ENCODE measurements around the gene UCHL1.

The UCHL1 gene

GRCh38 chr4:41280010-41280409 lies 23.3 kb downstream of the UCHL1 start:
- no peak overlapping the region for H3K4me3 ChIP-seq (ENCODE audit: low read depth, low read length)
- DNase-seq = no peak

DNA sequence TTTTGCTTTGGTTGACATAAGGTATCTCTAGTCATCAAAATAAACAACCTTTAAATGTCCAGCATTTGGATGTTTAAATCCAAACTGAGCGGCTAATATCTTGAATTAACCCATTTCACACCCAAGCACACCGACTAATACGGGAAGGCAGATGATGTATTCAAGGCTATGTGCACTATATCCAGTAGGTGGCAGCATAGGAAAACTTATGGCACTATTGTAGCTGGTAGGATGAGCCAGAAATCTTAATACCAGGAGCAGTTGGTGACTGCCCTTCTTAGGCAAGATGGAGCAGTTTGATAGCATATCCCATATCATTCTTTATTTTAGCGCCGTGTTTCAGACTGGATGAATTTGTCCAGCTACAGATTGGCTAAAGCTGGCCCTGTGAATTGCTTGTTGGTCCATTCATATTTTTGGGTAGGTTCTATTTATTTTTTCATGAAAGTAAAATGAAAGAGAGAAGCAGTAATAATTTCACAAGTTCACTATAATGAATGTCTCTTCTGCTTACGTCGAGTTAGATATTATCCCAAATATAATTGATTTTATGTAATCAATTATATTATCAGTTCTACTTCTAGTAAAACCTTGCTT lies 24.4 kb downstream of the UCHL1 start:
- Histone ChIP-seq H3K9me3 (no peaks in the 10 kb centered on the region), H3K4me1 (peaks cover 16% of the 10 kb centered on the region), H3K27me3 (no peaks in the 10 kb centered on the region), H3K36me3 (no peaks in the 10 kb centered on the region), H3K4me3 (ENCODE audit: low read depth, low read length) (no peak overlapping the region)
- TF ChIP-seq, protein P1, sequence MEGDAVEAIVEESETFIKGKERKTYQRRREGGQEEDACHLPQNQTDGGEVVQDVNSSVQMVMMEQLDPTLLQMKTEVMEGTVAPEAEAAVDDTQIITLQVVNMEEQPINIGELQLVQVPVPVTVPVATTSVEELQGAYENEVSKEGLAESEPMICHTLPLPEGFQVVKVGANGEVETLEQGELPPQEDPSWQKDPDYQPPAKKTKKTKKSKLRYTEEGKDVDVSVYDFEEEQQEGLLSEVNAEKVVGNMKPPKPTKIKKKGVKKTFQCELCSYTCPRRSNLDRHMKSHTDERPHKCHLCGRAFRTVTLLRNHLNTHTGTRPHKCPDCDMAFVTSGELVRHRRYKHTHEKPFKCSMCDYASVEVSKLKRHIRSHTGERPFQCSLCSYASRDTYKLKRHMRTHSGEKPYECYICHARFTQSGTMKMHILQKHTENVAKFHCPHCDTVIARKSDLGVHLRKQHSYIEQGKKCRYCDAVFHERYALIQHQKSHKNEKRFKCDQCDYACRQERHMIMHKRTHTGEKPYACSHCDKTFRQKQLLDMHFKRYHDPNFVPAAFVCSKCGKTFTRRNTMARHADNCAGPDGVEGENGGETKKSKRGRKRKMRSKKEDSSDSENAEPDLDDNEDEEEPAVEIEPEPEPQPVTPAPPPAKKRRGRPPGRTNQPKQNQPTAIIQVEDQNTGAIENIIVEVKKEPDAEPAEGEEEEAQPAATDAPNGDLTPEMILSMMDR (IDR thresholded peaks at IDR 0.05; ENCODE audit: low read depth, low read length) = peak; percentile 87
- DNase-seq = peak; percentile 64

More at GRCh38 chr4:41280010-41280409, 23.3 kb downstream of the UCHL1 start:
- H3K27me3 ChIP-seq = no peaks in the 10 kb centered on the region
- no peaks in the 10 kb centered on the region for H3K36me3 ChIP-seq
- no peaks in the 10 kb centered on the region for H3K9me3 ChIP-seq
- H3K4me1 ChIP-seq = peaks cover 9% of the 10 kb centered on the region
- TF ChIP-seq, protein P1 (IDR thresholded peaks at IDR 0.05; ENCODE audit: low read depth, low read length) = no peak

- H3K27me3 ChIP-seq = no peaks in the 10 kb centered on the region
- H3K4me3 ChIP-seq (ENCODE audit: low read depth, low read length) = no peak overlapping the region
- H3K9me3 ChIP-seq = no peaks in the 10 kb centered on the region
- no peak for DNase-seq
- no peaks in the 10 kb centered on the region for H3K36me3 ChIP-seq
- peaks cover 26% of the 10 kb centered on the region for H3K4me1 ChIP-seq
- TF ChIP-seq, protein P1 (IDR thresholded peaks at IDR 0.05; ENCODE audit: low read depth, low read length) = no peak
These were observed 25.6 kb downstream of the UCHL1 start for GRCh38 chr4:41282366-41282765.

DNA sequence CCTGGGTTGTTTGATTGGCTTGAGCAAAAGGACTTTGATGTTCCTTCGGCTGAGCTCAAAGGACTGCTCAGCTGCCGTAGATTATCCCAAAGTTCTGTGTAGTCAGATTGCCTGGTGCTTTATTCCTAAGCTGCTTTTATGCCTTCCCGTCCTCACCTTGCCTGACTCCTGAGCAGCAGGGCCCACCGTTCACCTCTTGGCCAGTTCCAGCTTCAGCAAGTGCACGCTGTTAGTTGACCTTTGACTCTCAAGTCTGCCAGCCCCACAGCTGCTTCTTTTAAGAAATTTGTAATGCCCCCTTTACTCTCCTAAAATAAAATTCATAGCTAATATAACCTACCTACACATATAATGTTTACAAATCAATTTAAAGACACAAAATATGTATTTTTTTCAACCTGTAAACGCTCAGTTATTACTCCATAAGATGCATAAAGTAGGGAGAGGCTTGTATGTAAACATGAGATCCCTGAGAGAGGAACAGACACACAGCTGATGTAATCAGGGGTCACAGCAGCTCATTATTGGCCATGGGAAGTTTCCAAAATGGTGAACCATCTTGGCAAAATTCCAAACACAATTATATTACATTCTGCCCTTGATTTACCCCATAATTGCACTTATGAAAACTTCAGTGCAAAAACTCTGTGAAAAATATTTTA lies 28.6 kb downstream of the UCHL1 start:
- TF ChIP-seq, protein P1 (IDR thresholded peaks at IDR 0.05; ENCODE audit: low read depth, low read length) = no peak
- no peak for DNase-seq
- Histone ChIP-seq H3K4me1 (peaks cover 36% of the 10 kb centered on the region), H3K9me3 (no peaks in the 10 kb centered on the region), H3K4me3 (ENCODE audit: low read depth, low read length) (no peak overlapping the region), H3K36me3 (no peaks in the 10 kb centered on the region), H3K27me3 (no peaks in the 10 kb centered on the region)

DNA sequence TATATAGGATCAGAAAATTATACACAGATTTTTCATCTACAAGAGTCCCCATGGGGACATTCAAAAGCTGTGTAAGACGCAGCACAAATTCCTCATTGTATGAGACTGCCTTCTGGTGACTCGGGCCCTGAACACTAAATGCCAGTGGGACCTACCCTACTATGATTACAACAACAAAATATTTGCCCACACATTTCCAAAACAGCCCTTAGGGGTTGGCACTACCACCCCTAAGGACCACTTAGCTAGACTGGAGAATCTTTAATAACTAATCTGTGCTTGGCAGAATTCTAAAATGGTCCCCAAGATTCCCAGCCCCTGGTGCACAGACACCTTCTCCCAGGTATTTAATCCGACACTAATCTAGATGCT lies 29.1 kb downstream of the UCHL1 start:
- DNase-seq = no peak
- Histone ChIP-seq H3K4me3 (ENCODE audit: low read depth, low read length) (no peak overlapping the region), H3K9me3 (no peaks in the 10 kb centered on the region), H3K4me1 (peaks cover 36% of the 10 kb centered on the region), H3K27me3 (no peaks in the 10 kb centered on the region), H3K36me3 (no peaks in the 10 kb centered on the region)
- TF ChIP-seq, protein P1 (IDR thresholded peaks at IDR 0.05; ENCODE audit: low read depth, low read length) = no peak

DNA sequence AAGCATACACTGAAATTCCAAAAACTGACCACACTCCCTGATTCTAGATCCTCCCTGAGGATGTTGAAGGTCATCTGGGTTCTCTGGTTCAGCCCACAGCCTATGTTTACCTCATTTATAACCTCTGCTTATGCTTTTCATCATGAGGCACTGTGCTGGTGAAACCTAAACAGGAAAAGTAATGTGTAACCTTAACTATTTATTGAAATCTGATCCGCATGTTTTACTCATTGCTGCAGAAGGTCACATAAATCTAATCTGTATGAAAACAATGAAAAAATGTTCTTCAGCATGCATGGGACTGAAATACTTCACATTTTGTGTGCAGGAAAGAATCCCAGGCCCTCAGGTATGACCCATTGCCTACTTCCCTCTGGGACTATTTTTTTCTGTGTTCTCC lies 30.3 kb downstream of the UCHL1 start:
- TF ChIP-seq, protein P1 (IDR thresholded peaks at IDR 0.05; ENCODE audit: low read depth, low read length) = no peak
- DNase-seq = no peak

More for the DNA sequence above, 30.3 kb downstream of the UCHL1 start:
- Histone ChIP-seq H3K4me3 (ENCODE audit: low read depth, low read length) (no peak overlapping the region), H3K9me3 (no peaks in the 10 kb centered on the region), H3K27me3 (no peaks in the 10 kb centered on the region), H3K4me1 (peaks cover 33% of the 10 kb centered on the region), H3K36me3 (no peaks in the 10 kb centered on the region)
